Stomach (tissue), 9 donors: ENCODE measurements around the gene DNAJC4. TPM values are rescaled to one million over a fixed set of nuclear protein-coding genes. Genes with fewer than 3 reads are reported as not detected.

Source experiments
- DNase-seq, 2 donors: peaks; one replicate each; pipeline versions ENCODE4 v3.0.0 to v3.0.0-alpha.2; 2013 to 2019
- H3K27ac ChIP-seq, 5 donors: fragments of 200-600 bp in 4 of 5; sonication (generic) in 4 of 5; one replicate each; pipeline ENCODE4 v1.5.1; 2013 to 2019; ENCODE audit warnings: mild to moderate bottlenecking in 1 of 5, moderate library complexity in 1 of 5
- H3K27me3 ChIP-seq, 3 donors: fragments of 200-600 bp; sonication (generic); one replicate each; pipeline ENCODE4 v1.5.1; 2017 to 2019; ENCODE audit warnings: mixed run types in 1 of 3
- H3K36me3 ChIP-seq, 4 donors: fragments of 200-600 bp; sonication (generic); 1 replicate in 3 of 4; 2 replicates in 1 of 4; pipeline ENCODE4 v1.5.1; 2016 to 2019
- H3K4me1 ChIP-seq, 4 donors: fragments of 200-600 bp; sonication (generic); one replicate each; pipeline ENCODE4 v1.5.1; 2016 to 2019
- H3K4me3 ChIP-seq, 4 donors: fragments of 200-600 bp; sonication (generic) in 3 of 4; one replicate each; pipeline ENCODE4 v1.5.1; 2016 to 2019; ENCODE audit warnings: mild to moderate bottlenecking in 1 of 4
- H3K9me3 ChIP-seq, 4 donors: fragments of 200-600 bp; sonication (generic); one replicate each; pipeline ENCODE4 v1.5.1; 2016 to 2019
- EP300 ChIP-seq: sonication (generic); formaldehyde crosslinking; IDR thresholded peaks from one replicate; pipeline ENCODE4 v1.6.1; 2017; ENCODE audit warnings: antibody characterized with exemption
- POLR2A ChIP-seq, 4 donors: fragments of 450-650 bp; IDR thresholded peaks; one replicate each; pipeline ENCODE4 v1.6.1; 2016; ENCODE audit warnings: antibody characterized with exemption in 4 of 4, control low read depth in 2 of 4, mild to moderate bottlenecking in 1 of 4, moderate library complexity in 1 of 4
- POLR2AphosphoS5 ChIP-seq, 3 donors: sonication (generic); formaldehyde crosslinking; IDR thresholded peaks; one replicate each; pipeline ENCODE4 v1.6.1; 2016; ENCODE audit warnings: antibody characterized with exemption in 3 of 3
- whole genome bisulfite sequencing, 5 donors: extraction: QIAGEN DNeasy Blood & Tissue Kit in 3 of 5; methylation state at CpG; one replicate each; pipeline versions ENCODE4 v1.1.5 to v1.1.7; 2013 to 2018; 5-methylcytosine and 5-hydroxymethylcytosine counted together
- intact Hi-C: fragments of 100-400 bp; cut with DNase I; formaldehyde crosslinking; loops from one replicate; pipeline ENCODE4 v1.15.1; 2023; ENCODE audit warnings: low total_unique reads
- polyA plus RNA-seq, 3 donors: library from polyadenylated mRNA; stranded (reverse); fragments of 200-250 nt; gene quantifications; one replicate each; pipeline ENCODE4 v1.2.3, GENCODE V29; 2013
- total RNA-seq, 5 donors: library from RNA; depleted of rRNA; stranded (reverse); fragments of >200 nt; gene quantifications; one replicate each; pipeline versions ENCODE4 v1.1.0 to v1.2.3, GENCODE V29; 2014 to 2016
- TF ChIP-seq, protein P1 (sequence below), 7 experiments: fragments of 450-650 bp in 4 of 7; fragments of 200-600 bp in 3 of 7; sonication (generic) in 3 of 7; IDR thresholded peaks; one replicate each; pipeline ENCODE4 v1.5.1; 2016 to 2019; ENCODE audit warnings: antibody characterized with exemption in 7 of 7, control low read depth in 2 of 7, mild to moderate bottlenecking in 1 of 7
- donor health status: healthy with polysubstance abuse.
- donor health status: Bipolar disorder and iron deficiency.
- donor health status: healthy.

Gene DNAJC4
- total and polyA plus RNA-seq, 8 donors: 8.3 to 115 (median 42.8) TPM

- no peak for DNase-seq
- Histone ChIP-seq H3K36me3 (peaks cover 7 to 10% (median 8%) of the 10 kb centered on the region in 4 donors), H3K27ac (no peak overlapping the region), H3K9me3 (no peaks in the 10 kb centered on the region), H3K27me3 (no peaks in the 10 kb centered on the region), H3K4me3 (no peak overlapping the region), H3K4me1 (peaks cover 36 to 71% (median 66%) of the 10 kb centered on the region in 4 donors)
- TF ChIP-seq, protein P1, sequence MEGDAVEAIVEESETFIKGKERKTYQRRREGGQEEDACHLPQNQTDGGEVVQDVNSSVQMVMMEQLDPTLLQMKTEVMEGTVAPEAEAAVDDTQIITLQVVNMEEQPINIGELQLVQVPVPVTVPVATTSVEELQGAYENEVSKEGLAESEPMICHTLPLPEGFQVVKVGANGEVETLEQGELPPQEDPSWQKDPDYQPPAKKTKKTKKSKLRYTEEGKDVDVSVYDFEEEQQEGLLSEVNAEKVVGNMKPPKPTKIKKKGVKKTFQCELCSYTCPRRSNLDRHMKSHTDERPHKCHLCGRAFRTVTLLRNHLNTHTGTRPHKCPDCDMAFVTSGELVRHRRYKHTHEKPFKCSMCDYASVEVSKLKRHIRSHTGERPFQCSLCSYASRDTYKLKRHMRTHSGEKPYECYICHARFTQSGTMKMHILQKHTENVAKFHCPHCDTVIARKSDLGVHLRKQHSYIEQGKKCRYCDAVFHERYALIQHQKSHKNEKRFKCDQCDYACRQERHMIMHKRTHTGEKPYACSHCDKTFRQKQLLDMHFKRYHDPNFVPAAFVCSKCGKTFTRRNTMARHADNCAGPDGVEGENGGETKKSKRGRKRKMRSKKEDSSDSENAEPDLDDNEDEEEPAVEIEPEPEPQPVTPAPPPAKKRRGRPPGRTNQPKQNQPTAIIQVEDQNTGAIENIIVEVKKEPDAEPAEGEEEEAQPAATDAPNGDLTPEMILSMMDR (IDR thresholded peaks at IDR 0.05): no peak
- TF ChIP-seq POLR2A (IDR thresholded peaks at IDR 0.05) (no peak), EP300 (no peak), POLR2AphosphoS5 (IDR thresholded peaks at IDR 0.05) (no peak)
- intact Hi-C loops: no loop called here
- 69 to 85% (median 80%) methylated on average over 6 to 7 of the region's 7 CpGs for WGBS, 5 donors
Measured at GRCh38 chr11:64248578-64248977, 18.2 kb downstream of the DNAJC4 start.

DNA sequence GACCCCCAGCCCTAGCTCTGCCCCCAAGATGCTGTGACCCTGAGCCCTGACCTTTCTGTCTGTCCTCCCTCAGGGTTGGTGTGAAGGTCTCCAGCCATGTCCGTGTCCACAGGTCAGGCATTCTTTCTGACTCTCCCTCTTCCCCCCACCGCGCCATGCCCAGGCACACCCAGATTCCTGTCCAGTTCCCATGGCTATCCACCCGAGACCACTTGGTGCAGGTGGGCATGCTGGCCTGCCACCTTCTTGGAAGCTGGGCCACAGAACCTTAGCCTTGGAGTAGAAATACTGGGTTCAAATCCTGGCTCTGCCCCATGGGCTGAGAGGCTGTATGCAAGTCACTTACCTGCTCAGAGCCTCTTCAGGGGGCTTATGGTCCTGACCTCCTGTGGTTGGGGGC is 18.7 kb downstream of the DNAJC4 start:
- Histone ChIP-seq H3K4me3 (no peak overlapping the region), H3K9me3 (no peaks in the 10 kb centered on the region), H3K36me3 (peaks cover 3 to 5% (median 4%) of the 10 kb centered on the region in 4 donors), H3K4me1 (peaks cover 36 to 70% (median 66%) of the 10 kb centered on the region in 4 donors), H3K27me3 (no peaks in the 10 kb centered on the region), H3K27ac (no peak overlapping the region)
- TF ChIP-seq POLR2AphosphoS5 (IDR thresholded peaks at IDR 0.05): no peak
- 89 to 95% (median 95%) methylated on average over 3 to 4 of the region's 4 CpGs for WGBS, 5 donors
- DNase-seq: no peak
- intact Hi-C loops: no loop called here

- H3K27ac ChIP-seq: no peak overlapping the region
- 80 to 87% (median 85%) methylated on average over 7 to 8 of the region's 8 CpGs for WGBS, 5 donors
- H3K4me3 ChIP-seq: no peak overlapping the region
- H3K36me3 ChIP-seq: peaks cover 5 to 7% (median 6%) of the 10 kb centered on the region in 4 donors
- H3K9me3 ChIP-seq: no peaks in the 10 kb centered on the region
- peaks cover 36 to 67% (median 61%) of the 10 kb centered on the region in 4 donors for H3K4me1 ChIP-seq
- no peaks in the 10 kb centered on the region for H3K27me3 ChIP-seq
- intact Hi-C loops: no loop called here
- TF ChIP-seq EP300 (no peak), POLR2A (IDR thresholded peaks at IDR 0.05) (no peak), POLR2AphosphoS5 (IDR thresholded peaks at IDR 0.05) (no peak)
- TF ChIP-seq, protein P1 (IDR thresholded peaks at IDR 0.05): no peak
- DNase-seq: no peak
Measured at GRCh38 chr11:64249563-64250414, 19.4 kb downstream of the DNAJC4 start.

- DNase-seq: no peak
- Histone ChIP-seq H3K27me3 (no peaks in the 10 kb centered on the region), H3K4me3 (peak overlapping the region; percentile 80 to 86 (median 84)), H3K27ac (peak overlapping the region in 2 of 5 donors; percentile 86 to 89), H3K36me3 (peaks cover 12 to 14% (median 13%) of the 10 kb centered on the region in 4 donors), H3K4me1 (peaks cover 28 to 60% (median 54%) of the 10 kb centered on the region in 4 donors), H3K9me3 (no peaks in the 10 kb centered on the region)
- 21 to 33% (median 26%) methylated on average over 9 to 13 of the region's 13 CpGs for WGBS, 5 donors
- intact Hi-C loops: no loop called here
- TF ChIP-seq, protein P1 (IDR thresholded peaks at IDR 0.05): no peak
- TF ChIP-seq POLR2AphosphoS5 (IDR thresholded peaks at IDR 0.05): no peak
- TF ChIP-seq POLR2A (IDR thresholded peaks at IDR 0.05): no peak
- no peak for TF ChIP-seq EP300
Measured at GRCh38 chr11:64250415-64251015, 20.2 kb downstream of the DNAJC4 start.
